Measurements from ENCODE around the gene CAST.

GRCh38 chr5:96641368-96642280, 20.6 kb upstream of the CAST start:
- TF ChIP-seq POLR2AphosphoS5 (IDR thresholded peaks at IDR 0.05; ENCODE audit: low read depth, low read length) (no peak), SIN3A (IDR thresholded peaks at IDR 0.05; ENCODE audit: borderline replicate concordance, insufficient read depth, low read length) (no peak), TAF1 (IDR thresholded peaks at IDR 0.05; ENCODE audit: borderline replicate concordance, insufficient read depth, low read length) (no peak), REST (IDR thresholded peaks at IDR 0.05; ENCODE audit: insufficient read depth in 1 of 2, low read depth in 2 of 2, low read length in 2 of 2) (no peak)

Measured in PFSK-1 (cell line).